NCI-H1105 treated with DMSO at 0.1 percent for 48 hours (cell line): ENCODE results near the gene C16orf74.

Experiments
- DNase-seq: peaks from one replicate; lab custom pipeline; 2025; lab: John Stamatoyannopoulos, UW

The C16orf74 gene

DNA sequence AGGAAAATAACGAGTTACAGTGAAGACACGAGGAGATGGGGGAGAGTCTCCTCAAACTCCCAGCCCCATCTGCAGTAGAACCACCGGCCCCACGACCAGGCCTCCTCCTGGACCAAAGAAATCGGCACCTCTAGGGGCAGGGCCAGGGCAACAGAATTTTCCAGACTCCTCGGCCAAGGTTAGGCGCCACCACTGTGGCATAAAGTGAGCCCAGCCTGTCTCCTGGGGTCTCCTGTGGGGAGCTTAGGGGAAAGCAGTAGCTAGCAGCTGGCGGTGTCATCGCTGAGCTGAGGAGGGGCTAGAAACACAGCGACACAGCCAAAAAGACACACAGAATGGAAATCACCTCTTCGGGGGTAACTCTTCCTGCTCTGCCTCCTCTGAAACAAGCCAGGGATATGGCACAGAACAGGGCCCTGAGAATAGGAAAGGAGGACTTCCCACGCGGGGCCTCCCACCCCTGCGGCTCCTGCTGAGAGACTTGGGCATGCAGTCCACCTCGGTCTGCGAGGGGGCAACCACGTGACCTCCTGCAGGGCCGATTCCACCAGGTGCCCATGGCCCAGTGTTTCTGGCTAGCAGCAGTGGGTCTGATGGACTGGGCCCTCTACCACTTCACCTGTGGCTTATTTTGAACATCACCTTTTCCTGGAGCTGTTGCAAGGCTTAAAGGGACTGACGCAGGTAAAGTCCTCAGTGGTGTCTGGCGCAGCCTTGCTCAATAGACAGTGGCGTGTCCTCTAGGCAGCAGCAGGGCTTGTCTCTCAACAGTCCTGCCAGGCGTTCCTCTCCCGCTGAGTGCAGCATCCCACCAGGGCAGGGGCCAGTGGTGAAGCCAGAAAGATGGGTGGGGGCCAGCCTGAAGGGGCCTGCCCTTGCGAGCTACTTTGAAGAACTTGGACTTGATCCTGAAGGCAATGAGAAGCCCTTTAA, 55.4 kb downstream of the C16orf74 start:
- DNase-seq: no peak

DNA sequence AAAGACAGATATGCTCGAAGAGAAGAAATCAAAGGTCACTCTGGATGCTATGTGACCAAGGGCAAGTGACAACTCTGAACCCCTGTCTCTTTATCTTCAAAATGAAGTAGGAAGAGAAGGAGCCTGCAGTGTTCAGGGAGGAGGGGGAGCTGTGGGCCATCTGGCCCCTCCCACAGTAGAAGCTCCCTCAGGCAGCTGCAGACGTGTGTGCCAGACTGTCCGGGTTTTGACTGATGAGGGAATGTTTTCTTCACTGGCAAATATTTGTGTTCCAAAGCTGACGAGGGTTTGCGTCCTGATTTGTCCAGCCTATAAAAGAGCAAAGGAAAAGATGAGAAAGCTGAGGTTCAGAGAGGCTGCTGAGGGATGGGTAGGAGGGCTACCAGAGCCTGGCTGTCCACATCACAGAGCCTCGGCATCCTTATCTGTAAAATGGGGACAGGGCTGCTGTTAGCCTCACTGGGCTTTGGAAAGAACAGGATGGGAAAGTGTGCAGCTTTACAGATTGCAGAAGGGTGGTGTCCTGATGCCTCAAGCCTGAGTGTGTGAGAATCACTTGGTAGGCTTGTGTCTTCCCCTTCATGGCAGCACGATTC, 60.3 kb downstream of the C16orf74 start:
- DNase-seq: peak; percentile 14

DNA sequence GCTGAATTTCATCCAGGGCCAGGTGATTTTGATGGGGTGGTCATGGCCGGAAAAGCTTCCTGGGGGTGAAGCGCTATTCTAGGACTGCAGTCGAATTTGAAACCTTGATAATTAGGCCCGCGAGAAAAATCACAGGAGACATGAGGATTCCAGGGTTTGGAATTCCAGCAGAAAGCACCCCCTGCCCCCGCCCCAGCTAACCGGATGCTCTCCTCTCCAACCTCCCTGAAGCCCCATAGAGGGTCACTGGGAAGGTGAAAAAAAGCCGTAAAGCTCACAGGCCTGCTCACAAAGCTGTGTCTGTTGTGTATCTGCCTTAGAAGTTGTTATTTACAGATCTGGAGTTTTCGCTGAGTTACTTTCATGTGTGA, 61.0 kb downstream of the C16orf74 start:
- no peak for DNase-seq

DNA sequence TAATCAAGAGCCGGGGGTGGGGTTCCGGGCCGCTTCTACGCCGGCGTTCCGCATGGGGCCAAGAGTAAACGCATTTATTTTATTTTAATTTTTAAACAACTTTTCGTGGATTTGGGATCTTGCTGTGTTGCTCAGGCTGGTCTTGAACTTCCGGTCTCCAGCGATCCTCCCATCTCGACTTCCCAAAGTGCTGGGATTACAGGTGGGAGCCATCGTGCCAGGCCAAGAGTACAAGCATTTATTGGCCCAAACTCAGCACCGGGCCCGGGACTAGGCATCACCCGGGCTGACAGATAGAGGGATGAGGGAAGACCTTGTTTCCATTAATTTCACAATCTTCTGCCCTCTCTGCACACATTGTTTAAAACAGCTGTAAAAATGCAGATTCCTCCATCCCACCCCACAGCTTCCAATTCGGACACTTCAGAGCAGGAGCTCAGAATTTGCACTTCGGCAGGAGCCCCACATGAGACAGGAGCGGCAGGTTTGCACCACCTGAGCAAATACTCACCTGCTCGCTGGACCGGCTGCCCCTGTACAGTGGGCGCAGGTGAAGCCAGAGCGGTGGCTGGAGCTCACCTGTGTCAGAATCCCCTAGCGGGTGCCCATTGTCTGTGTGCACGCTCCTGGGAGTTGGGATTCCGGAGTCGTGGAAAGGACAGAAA, 61.5 kb downstream of the C16orf74 start:
- DNase-seq: no peak

DNA sequence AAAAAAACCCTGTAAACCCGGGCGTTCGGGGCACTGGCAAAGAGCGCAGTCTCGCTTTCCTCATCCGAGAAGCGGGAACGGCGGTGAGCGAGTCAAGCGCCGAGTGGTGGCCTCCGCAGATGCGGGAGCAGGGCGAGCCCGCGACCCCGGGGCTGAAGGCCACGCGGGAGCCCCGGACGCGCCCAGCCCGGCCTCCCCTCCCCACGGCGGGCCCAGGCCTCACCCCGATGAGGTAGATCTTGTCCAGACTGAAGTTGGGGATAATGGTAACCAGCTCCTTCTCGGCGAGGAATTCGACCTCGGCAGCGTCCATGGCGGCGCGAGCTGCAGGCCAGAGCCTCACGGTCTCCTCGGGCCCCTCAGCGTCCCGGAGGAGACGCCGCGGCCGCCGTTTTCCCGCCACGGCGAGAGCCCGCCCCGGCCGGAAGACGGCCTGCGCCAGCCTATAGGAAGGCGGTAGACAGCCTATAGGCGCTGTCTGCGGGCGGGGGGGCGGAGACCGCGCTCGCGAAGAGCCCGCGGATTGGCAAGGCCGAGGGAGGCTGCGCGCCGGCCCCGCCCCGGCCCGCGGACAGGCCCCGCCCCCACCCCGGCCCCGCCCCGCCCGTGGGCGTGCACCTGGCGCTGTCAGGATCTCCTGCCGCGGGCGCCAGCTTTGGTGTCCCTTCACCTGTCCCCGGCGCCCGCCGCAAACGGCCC, 62.2 kb downstream of the C16orf74 start, which contains the start of gene GINS2:
TSS of gene GINS2 (minus strand) at position 369 of the 699 bp plus-strand sequence. CDS start at position 313, 56 bp downstream.
- peak; percentile 76 for DNase-seq

DNA sequence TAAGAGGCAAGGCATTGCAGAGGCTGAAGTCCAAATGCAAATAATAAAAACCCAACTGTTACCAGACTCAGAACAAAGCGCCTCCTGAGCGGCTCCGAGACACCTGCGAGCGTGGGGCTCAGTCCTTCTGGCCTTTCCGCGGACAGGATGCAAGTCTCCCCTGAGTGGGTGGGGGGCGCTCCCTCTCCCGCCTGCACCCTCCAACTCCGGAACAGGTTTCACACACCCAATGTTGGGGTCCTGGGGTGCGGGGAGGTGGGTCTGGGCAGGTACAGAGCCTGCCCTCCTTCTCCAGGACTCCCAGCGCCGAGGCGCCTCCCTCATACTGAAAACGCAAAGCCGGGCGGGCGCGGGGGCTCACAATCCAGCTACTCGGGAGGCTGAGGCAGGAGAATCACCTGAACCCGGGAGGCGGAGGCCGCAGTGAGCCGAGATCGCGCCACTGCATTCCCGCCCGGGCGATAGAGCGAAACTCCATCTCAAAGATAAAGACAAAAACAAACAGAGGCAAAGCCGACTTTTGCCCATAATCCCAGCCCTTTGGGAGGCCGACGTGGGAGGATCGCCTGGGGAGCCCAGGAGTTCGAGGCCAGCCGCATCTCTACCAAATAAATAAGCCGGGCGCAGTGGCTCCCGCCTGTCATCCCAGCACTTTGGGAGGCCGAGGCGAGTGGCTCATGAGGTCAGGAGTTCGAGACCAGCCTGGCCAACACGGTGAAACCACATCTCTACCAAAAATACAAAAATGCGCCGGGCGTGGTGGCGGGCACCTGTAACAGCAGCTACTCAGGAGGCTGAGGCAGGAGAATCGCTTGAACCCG, 63.0 kb downstream of the C16orf74 start:
- no peak for DNase-seq

DNA sequence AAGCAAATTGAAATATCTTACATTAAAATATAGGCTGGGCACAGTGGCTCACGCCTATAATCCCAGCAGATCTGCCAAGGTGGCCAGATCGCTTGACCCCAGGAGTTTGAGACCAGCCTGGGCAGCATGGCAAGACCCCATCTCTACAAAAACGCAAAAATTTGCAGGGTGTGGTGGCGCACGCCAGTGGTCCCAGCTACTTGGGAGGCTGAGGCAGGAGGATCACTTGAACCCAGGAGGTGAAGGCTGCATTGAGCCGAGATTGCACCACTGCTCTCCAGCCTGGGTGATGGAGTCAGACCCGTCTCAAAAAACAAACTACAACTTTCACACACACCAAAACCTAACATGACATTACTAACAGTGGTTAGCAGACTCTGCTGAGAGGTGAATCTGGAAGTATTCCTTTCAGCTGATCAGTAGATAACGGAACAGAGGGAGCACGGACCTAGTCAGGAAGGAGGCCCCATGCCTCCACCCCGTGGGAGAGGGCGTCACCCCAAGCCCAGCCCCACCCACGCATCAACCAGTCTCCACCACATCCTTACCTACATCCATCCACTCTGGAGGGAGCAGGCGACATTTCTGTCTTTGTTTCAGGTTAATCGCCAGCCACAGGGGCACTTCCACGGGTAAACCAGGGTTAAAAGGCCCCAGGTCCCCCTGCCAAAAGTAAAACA, 63.8 kb downstream of the C16orf74 start:
- no peak for DNase-seq

DNA sequence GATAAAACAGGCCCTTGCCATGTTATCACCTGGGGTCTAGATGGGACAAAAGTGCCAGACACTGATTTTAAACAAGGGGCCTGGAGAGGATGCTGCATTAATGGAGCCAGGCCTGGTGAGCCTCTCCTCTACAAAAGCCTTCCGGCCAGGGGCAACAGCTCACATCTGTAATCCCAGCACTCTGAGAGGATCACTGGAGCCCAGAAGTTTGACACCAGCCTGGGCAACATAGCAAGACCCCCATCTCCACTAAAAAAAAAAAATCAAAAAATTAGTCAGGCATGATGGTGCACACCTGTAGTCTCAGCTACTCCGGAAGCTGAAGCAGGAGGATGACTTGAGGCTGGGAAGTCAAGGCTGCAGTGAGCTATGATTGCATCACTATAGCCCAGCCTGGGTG, 65.6 kb downstream of the C16orf74 start:
- no peak for DNase-seq

DNA sequence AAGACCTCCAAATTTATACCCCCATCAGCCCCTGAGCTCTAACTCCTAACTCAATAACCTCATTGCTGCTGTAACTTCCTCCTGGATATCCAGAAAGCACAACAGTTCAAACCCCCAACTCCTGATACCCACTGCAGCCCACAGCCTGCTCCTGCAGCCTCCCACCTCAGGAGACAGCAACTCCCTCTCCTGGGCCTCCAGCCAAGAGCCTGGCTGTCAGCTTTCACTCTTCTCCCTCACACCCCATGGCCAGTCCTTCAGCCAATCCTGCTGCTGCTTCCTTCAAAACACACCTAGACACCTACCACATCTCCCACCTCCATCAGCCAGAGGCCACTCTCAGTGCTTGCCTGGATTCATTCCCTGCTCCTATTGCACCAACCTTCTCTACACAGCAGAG, 67.5 kb downstream of the C16orf74 start:
- DNase-seq: peak; percentile 43

DNA sequence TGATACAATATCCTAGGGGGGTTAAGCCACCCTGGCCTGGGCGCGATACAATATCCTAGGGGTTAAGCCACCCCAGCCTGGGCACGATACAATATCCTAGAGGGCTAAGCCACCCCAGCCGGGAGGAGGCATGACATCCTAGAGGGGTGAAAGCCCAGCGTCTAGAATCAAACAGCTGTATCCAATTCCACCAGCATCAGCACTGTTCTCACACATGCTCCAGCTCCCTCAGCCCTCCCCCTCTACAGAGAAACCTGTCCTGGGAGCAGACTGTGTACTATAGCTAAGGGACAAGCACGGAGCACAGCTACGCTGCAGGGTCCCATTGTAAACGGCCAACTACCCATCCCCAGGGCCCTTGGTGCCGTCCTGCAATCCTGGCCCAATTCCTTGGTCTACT, 68.4 kb downstream of the C16orf74 start:
- DNase-seq: no peak

DNA sequence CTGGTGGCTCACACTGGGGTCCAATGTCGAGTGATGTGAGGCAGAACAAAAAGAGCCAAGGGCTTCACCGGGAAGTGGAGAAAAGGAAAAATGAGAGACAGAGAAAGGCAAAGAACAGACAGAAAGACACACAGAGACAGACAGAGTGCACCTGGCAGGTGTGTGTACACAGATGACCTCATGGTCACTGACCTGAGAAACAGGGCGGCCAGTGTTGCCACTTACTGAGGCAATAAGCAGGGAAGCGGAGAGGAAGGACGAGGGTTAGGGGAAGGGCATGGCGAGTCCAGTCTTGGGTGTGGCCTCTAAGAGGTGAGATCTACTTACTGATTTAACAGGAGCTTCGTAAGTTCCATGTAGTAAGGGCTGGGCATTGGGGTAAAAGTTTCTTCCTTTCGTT, 69.6 kb downstream of the C16orf74 start:
- DNase-seq: no peak

DNA sequence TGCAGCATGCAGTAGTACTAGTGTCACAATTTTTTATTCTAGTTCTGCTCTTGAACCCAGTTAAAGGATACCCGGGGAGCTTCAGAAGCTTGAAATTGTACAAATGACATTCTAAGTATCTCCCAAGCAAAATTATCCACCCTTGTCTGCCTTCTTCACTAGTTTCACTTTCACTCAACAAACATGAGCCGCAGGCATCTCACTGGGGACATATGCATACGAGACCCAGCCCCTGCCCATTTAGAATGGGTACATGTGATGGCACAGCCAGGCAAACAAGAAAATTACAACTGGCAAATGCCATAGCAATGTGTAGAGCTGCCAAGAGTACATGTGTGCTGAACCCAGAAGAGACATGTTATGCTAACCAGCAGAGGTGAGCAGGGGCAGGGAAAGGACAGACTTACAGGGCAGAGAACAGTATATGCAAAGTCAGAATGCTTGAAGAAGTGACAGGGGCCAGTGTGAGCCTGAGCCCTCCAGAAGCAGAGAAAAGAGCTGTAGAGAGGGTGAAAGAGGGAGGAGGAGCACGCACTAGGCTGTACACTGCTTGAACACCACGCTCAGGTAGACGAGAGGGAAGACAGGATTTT, 70.4 kb downstream of the C16orf74 start:
- DNase-seq: no peak

DNA sequence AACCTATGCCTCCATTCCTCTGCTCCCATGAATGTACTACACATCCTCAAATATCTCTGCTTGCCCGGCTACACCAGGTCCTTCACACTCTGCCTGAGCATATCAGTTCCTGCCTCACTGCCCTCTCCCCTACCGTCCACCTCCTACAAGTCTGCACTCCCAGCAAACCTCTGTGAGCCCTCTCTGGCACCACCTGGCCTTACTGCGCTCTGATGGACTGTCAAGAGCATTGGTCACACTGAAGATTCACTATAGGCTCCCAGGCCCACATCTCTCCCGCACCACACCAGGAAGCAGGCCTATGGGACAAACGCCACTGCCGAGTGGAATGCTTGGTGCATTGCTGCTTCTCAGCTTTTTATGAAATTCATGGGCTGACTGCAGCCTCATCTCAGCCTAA, 71.0 kb downstream of the C16orf74 start:
- no peak for DNase-seq

DNA sequence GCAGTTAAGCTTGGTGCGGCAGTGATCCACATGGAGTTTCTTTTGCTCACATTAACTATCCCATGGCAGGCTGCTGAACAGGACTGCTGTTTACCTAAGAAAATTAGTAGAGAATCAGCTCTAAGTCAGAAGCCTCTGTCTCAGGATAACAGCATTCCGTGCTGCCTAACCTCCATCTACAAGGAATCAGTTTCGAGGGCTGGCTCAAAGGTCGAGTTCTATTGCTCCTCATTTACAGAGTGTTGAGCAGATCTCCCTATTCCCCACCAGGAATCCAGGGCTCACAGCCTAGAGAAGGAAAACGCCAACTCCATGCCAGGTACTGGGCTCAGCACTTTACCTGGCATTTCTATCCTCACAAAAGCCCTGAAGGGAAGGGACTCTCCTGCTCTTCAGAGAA, 72.1 kb downstream of the C16orf74 start:
- DNase-seq: no peak

DNA sequence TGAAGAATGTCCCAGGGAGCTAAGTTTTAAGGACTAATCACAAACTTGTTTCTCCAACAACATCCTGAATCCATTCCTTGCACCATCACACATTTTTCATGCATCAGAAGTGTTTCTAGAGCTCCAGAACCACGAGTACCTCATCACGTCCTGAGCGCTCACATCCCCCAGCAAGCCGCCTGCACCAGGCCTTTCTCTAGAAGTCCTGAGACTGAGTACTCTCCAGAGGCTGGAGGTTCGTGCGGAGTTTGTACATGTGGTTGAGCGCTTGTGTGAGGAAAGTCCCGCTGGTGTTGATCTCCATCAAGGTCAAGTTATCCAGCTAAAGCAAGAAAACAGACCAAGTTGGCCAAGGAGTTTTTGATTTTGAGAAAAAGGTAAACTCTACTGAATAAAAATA, 72.9 kb downstream of the C16orf74 start:
- DNase-seq: no peak

DNA sequence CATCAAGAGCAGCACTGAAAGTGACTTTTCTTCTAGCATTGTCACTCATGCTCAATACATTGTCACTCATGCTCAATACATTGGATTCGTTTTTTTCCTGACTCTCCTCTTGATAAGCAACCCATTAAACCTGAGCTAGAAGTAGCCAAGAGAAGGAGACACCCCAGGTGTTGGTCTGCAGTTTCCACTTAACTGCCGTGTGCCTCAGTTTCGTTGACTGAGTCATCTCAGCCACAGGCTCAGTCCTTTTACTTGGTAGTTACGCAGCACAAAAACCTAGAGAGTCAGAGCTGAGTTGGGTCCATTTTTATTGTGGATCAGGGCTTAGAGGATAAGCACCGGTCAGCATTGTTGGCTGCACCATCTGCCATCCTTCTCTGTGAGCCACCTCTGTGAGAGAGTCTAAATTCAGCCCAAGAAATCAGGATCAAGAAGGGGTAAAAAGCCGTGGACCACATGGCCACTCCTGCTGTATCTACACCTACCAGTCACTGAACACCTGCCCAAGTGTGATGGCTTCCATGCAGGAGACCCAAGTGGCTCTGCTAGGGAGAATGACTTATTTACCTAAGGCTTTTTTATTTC, 73.4 kb downstream of the C16orf74 start:
- no peak for DNase-seq

DNA sequence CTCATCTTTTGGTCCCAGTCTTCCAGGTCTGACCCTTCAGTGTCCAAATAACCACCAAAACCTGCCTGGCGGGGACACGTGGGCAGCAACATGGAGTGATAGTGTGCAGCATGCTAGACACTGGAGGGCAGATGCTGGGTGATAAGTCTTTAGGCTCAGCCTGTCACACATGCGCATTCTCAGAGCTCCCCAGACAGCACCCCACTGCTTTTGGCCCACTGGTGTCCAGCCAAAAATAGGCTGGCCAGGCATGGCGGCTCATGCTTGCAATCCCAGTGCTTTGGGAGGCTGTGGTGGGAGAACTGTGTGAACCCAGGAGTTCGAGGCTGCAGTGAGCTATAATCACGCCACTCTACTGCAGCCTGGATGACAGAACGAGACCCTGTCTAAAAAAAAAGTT, 74.4 kb downstream of the C16orf74 start:
- no peak for DNase-seq

DNA sequence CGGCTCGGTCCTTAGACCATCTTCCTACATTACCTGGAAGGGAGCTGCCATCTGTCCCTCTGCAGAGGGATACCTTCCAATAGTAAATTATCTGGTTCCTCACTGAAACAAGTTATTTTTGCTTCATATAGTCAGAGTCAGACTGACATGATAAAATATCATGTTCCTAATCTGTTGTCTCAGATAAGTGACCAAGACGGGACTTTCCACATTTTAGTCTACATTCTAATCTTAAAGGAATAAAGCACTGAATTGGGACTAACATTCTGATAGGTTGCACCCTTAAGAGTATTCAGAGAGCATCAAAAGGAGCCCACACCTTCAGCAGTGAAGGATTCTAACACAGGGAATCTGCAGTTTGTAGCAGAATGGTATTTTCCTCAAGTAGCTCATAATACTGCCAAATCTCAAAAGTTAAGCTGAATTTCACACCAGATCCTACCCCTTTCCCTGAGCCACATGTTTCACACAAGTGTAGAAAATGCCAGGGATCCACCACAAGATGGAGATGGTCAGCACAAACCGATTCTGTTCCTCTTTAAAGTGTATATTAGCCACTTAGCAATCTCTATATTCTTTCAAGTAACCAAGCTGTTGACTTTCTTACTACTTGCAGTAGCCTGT, 75.5 kb downstream of the C16orf74 start:
- DNase-seq: no peak

DNA sequence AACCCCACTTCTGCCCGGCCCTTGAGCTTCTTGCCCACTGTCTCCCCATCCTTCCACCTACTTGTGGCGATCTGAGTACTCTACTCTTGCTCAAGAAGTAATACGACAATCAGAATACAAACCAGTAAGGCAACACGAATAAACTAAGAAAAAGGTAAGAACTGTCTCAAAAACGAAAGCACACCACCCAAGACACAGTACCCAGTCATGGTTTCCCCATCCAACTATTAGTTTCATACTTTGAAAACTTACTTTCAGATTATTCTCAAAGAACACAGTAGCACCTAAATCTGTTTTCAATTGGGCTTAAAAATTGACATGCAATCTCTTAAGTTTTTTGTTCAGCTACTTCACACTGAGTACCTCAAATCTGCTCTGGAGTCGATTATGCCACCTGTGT, 76.1 kb downstream of the C16orf74 start:
- DNase-seq: no peak

DNA sequence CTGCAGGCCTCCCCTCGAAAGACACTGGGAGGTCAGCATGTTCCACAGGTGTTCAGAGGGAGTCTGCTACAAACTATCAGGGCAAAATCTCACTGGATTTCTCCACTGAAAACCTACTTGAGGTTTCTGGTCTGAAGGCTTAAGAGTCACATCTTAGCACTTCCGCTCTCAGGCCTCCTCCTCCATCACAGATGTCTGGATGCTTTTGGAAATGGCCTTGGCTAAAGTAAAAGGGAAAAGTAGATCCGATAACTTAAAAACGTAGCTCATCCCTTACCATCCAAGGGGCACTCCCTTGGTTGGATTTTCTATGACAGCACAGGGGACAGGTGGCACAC, 76.5 kb downstream of the C16orf74 start:
- no peak for DNase-seq
